ENCODE measurements around the gene PCDHGC3.

The PCDHGC3 gene

GRCh38 chr5:141507387-141508091, 31.8 kb downstream of the PCDHGC3 start:
- no peak for TF ChIP-seq CTCF (IDR thresholded peaks at IDR 0.05; ENCODE audit: low read depth, low read length, missing control alignments)
- peak overlapping the region; percentile 23 for H3K4me3 ChIP-seq (ENCODE audit: low read depth, low read length)

GRCh38 chr5:141508440-141508797, 32.7 kb downstream of the PCDHGC3 start:
- no peak for TF ChIP-seq CTCF (IDR thresholded peaks at IDR 0.05; ENCODE audit: low read depth, low read length, missing control alignments)
- peak overlapping the region; percentile 23 for H3K4me3 ChIP-seq (ENCODE audit: low read depth, low read length)
- no peak for DNase-seq (ENCODE audit: low read depth)

More at GRCh38 chr5:141507387-141508091, 31.8 kb downstream of the PCDHGC3 start:
- no peak for DNase-seq (ENCODE audit: low read depth)

- no peak for TF ChIP-seq CTCF (IDR thresholded peaks at IDR 0.05; ENCODE audit: low read depth, low read length, missing control alignments)
- H3K4me3 ChIP-seq (ENCODE audit: low read depth, low read length), result peak overlapping the region; percentile 51
- DNase-seq (ENCODE audit: low read depth), result no peak
Observed at GRCh38 chr5:141508798-141509611, 33.2 kb downstream of the PCDHGC3 start.

- H3K4me3 ChIP-seq (ENCODE audit: low read depth, low read length), result peak overlapping the region; percentile 51
- no peak for DNase-seq (ENCODE audit: low read depth)
- no peak for TF ChIP-seq CTCF (IDR thresholded peaks at IDR 0.05; ENCODE audit: low read depth, low read length, missing control alignments)
Observed at GRCh38 chr5:141510160-141510559, 34.4 kb downstream of the PCDHGC3 start.

- peak overlapping the region; percentile 51 for H3K4me3 ChIP-seq (ENCODE audit: low read depth, low read length)
- no peak for TF ChIP-seq CTCF (IDR thresholded peaks at IDR 0.05; ENCODE audit: low read depth, low read length, missing control alignments)
- peak; percentile 90 for DNase-seq (ENCODE audit: low read depth)
Observed at GRCh38 chr5:141510850-141511601, 35.3 kb downstream of the PCDHGC3 start.

GRCh38 chr5:141511771-141512325, 36.1 kb downstream of the PCDHGC3 start:
- H3K4me3 ChIP-seq (ENCODE audit: low read depth, low read length), result no peak overlapping the region; the same call in 1 of the 2 replicates
- no peak for DNase-seq (ENCODE audit: low read depth)
- TF ChIP-seq CTCF (IDR thresholded peaks at IDR 0.05; ENCODE audit: low read depth, low read length, missing control alignments), result no peak
